Activated T-helper 2 cell treated with anti-CD3 and anti-CD28 coated beads, Interferon-gamma antibody, Interleukin-2, Interleukin-4, amounts not matched to agents 10 μg/mL and 5 μg/mL and 100 μg/mL, durations not matched to agents 14 hours and 24 hours and 36 hours (primary cell): ENCODE results near the gene SLC48A1. TPM values are rescaled to one million over a fixed set of nuclear protein-coding genes. Genes with fewer than 3 reads are reported as not detected.
A peak's percentile ranks its signal among the peaks of the same experiment; 100 is the strongest.

Experiments used
- DNase-seq: peaks from one replicate; pipeline ENCODE4 v3.0.0; 2021; ENCODE audit warnings: low spot score
- H3K27ac Mint-ChIP-seq: one replicate; pipeline ENCODE4 v1.8.0; 2021; ENCODE audit warnings: mixed read lengths
- H3K27me3 Mint-ChIP-seq: one replicate; pipeline ENCODE4 v1.8.0; 2021; ENCODE audit warnings: low read depth, mixed read lengths
- H3K36me3 Mint-ChIP-seq: one replicate; pipeline ENCODE4 v1.8.0; 2021; ENCODE audit warnings: low read depth, mixed read lengths
- H3K4me1 Mint-ChIP-seq: one replicate; pipeline ENCODE4 v1.8.0; 2021; ENCODE audit warnings: low read depth, mixed read lengths
- H3K4me3 Mint-ChIP-seq: one replicate; pipeline ENCODE4 v1.8.0; 2021; ENCODE audit warnings: low read depth, mild to moderate bottlenecking, moderate library complexity, mixed read lengths
- H3K9me3 Mint-ChIP-seq: one replicate; pipeline ENCODE4 v1.8.0; 2021; ENCODE audit warnings: mixed read lengths
- intact Hi-C: fragments of 100-400 bp; cut with micrococcal nuclease; formaldehyde crosslinking; loops from one replicate; pipeline ENCODE4 v1.15.1; 2023
- total RNA-seq: library from RNA; stranded (reverse); gene quantifications from 2 replicates; pipeline ENCODE4 v1.2.3, GENCODE V29; 2022

SLC48A1 gene
- total RNA-seq, 1 donor from 2014 or later, result 7.4 TPM

DNA sequence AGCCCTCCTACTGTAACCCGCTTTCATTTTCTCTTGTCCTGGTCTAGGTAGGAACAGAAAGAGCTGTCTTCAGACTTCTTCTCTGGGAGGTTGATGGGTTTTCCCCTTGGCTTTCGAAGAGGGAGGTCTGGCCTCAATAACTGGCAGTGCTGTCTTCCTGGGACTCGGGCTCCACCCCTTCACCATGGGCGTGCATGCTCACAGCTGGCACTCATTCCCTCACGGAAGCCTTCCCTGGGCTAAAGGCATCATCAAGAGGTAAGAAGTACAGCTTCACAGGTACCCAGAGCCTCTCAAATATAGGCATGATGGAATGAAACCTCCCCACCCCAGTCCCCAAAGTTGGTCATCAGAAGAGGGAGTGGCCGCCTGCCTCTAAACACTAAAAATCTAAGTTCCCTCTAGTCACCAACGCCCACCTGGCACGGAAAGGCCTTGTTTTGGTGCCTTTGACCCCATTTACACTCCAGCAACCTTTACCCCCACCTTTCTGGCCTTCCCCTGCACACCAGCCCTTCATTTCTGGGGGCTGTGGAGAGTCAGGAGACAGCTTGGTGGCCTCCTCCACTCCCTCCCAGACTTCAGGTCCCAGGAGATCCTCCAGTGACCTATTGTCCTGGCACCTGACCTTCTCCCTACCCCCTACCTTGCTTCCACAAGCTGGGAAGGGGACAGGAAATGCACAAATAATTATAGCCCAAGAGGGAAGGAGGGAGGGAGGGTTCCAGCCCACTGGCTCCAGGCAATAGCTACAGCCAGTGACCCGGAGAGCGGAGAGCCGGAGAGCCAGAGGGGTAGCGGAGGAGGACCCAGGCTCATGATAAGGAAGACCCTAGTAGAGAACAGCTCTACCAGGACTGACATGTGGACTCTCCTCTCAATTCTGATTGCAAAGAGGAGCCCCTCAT, 17.1 kb upstream of the SLC48A1 start:
- no peak for DNase-seq
- Mint-ChIP-seq H3K36me3 (no peaks in the 10 kb centered on the region), H3K9me3 (no peaks in the 10 kb centered on the region), H3K4me3 (peak overlapping the region; percentile 2), H3K27ac (peak overlapping the region; percentile 63), H3K27me3 (peaks cover 4% of the 10 kb centered on the region), H3K4me1 (peaks cover 37% of the 10 kb centered on the region)
- intact Hi-C loops, result loop anchor here (5.0 kb wide), 1 partner anchor 1539 kb away; no protein-coding TSS in a partner anchor

DNA sequence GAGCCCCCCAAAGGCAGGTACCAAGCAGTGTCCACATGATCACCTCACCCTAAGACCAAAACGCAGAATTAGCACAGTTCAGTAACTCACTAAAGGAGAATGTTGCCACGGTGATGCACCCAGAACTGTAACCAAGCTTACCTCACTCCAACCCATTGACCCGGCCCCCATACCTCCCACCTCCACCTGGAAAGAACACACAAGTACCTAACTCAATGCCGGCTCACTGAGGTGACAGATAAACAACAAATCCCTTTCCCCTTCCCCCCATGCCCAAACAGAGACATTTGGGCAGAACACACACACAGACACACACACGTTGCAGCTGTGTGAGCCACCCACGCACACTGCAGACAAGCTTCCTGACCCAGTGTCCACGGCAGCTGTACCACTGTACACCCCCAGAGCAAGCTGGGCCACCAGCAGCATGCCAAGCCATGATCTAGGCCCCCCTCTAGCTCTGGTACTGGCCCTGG, 15.6 kb upstream of the SLC48A1 start:
- intact Hi-C loops, result loop anchor here (5.0 kb wide), 1 partner anchor 1540 kb away; no protein-coding TSS in a partner anchor
- Mint-ChIP-seq H3K9me3 (no peaks in the 10 kb centered on the region), H3K4me3 (peak overlapping the region; percentile 23), H3K4me1 (peaks cover 37% of the 10 kb centered on the region), H3K27me3 (peaks cover 7% of the 10 kb centered on the region), H3K36me3 (no peaks in the 10 kb centered on the region), H3K27ac (no peak overlapping the region)
- no peak for DNase-seq

DNA sequence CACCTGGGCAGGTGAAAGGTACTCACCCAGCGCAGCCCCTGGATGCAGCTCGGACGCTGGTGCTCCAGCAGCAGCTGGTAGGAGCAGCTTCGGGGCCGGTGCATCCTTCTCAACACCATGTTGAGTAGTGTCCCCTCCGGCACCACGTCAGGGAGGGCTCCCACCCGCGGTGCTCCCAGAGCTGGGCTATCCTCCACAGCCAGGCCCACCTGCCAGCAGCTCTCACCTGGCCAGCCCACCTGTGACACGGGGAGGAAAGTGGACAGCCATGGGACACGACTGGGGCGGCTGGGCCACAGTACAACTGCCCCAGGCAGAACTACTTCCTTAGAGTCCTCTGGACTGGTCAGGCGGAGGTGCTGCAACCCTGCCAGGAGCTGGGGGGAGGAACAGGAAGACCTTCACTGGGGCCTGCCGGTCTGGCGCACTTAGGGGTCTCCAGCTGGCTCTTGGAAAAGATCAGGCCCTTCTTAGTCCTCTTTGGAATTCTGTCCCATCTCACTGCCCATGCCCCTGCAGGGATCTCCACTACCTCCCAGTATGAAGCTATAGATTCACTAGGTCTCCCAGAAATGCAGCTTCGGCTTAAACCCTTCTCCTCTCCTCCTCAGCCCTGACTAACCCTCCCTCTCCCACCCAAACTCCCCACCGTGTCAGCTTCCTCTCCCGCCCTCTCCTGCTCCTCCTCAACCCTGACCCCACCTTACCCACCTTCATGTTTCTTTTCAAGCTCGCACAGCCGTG, 15.0 kb upstream of the SLC48A1 start:
- peak overlapping the region; percentile 43 for H3K4me3 Mint-ChIP-seq
- intact Hi-C loops, result loop anchor here (2.0 to 5.0 kb wide), 3 partner anchors 43 to 1541 kb away; no protein-coding TSS in a partner anchor
- peaks cover 37% of the 10 kb centered on the region for H3K4me1 Mint-ChIP-seq
- no peaks in the 10 kb centered on the region for H3K9me3 Mint-ChIP-seq
- no peak overlapping the region for H3K27ac Mint-ChIP-seq
- H3K36me3 Mint-ChIP-seq, result no peaks in the 10 kb centered on the region
- peaks cover 7% of the 10 kb centered on the region for H3K27me3 Mint-ChIP-seq
- DNase-seq, result no peak

DNA sequence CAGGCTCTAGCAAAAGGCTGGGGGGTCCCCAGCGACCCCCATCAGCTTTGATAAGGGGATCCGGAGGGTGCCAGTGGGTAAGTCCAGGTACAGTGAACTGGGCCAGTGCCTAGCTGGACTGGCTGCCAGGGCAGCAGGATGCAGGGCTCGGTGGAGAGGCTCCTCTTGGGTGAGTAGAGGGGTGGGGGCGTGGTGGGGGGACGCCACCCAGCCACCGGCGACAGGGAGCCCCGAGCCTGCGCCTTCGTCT, 14.5 kb upstream of the SLC48A1 start:
- H3K27me3 Mint-ChIP-seq, result peaks cover 7% of the 10 kb centered on the region
- H3K9me3 Mint-ChIP-seq, result no peaks in the 10 kb centered on the region
- no peak overlapping the region for H3K27ac Mint-ChIP-seq
- DNase-seq, result no peak
- H3K4me1 Mint-ChIP-seq, result peaks cover 37% of the 10 kb centered on the region
- no peaks in the 10 kb centered on the region for H3K36me3 Mint-ChIP-seq
- intact Hi-C loops, result loop anchor here (2.0 to 5.0 kb wide), 3 partner anchors 44 to 1541 kb away; no protein-coding TSS in a partner anchor
- H3K4me3 Mint-ChIP-seq, result peak overlapping the region; percentile 43

DNA sequence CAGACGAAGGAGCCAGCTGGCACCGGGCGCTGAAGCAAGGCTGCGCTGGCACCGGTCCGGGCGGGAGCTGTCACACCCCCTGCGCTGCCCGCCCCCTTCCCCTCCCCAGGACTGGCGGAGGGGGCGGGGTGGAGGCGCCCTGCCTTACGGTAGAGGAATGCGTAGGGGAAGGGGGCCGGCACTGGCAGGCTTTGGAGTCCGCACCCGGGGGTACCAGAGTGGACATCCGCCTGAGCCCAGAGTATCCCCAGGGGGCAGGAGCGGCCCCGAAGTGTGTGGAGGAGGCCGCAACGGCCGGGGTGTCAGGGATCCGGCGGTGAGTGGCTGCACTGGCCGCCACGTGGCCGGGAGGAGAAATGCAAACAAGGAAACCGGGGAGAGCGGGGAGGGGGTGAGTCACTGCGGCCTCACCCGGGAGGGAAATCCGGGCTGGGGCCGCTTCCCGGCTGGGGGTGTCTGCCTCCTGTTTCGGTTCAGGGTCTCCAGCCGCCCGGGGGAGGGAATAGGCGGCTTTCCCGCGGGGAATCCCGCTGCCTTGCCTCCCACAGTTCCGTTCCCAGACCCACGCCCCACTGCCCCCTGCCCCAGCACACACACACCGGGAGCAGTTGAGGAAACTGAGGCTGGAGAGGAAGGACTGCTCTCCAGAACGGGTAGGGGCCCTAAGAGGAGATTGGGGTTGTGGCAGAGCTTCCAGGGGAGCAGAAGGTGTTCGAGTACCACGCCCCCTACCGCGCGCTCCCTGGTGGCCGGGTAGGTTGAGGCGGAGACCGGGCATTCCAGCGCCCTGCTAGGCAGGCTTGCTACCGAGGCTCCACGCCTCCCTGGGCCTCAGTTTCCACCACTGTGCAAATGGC, 14.0 kb upstream of the SLC48A1 start, which contains the start of gene RAPGEF3:
Gene RAPGEF3, minus strand, starts transcription at position 47 of the 857 bp plus-strand sequence. CDS start 324 bp downstream, outside the sequence.
- intact Hi-C loops, result loop anchor here (2.0 to 5.0 kb wide), 3 partner anchors 44 to 1542 kb away; no protein-coding TSS in a partner anchor
- Mint-ChIP-seq H3K27ac (no peak within 1 kb of the TSS), H3K36me3 (no peaks in the 10 kb centered on the region), H3K4me1 (peaks cover 34% of the 10 kb centered on the region), H3K9me3 (no peaks in the 10 kb centered on the region), H3K27me3 (peaks cover 7% of the 10 kb centered on the region), H3K4me3 (peak within 1 kb of the TSS; percentile 75)
- DNase-seq, result peak; percentile 62

DNA sequence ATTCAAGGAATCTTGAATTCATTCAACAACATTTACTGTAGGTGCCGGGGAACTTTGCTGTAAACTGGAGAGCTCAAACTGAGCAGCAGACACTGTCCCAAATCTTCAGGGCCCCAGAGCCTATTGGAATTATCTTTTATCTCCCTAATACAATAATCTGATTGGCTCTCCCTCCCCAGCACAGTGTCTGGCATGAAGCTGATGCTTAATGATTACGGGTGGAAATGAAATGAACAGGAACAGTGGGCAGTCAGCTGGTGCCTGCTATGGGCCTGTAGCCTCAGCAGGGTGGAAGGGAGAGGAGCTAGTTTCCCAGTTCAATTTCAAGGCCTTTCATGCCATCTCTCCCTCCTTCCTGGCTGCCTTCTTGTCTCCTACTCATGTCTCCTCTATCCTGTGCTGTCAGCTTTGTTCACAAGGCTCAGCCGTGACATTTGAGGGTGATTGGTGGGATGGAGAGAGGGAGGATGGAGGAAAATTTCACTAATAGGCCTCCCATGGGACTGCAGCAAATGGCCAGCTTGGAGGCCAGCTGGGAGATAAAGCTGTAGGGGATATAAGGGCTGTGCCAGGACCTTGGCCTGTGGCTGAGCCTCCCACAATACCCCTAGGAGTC, 10.1 kb upstream of the SLC48A1 start:
- Mint-ChIP-seq H3K4me3 (no peak overlapping the region), H3K36me3 (no peaks in the 10 kb centered on the region), H3K9me3 (no peaks in the 10 kb centered on the region), H3K4me1 (peaks cover 11% of the 10 kb centered on the region), H3K27ac (no peak overlapping the region), H3K27me3 (peaks cover 18% of the 10 kb centered on the region)
- no peak for DNase-seq
- intact Hi-C loops, result no loop called here

DNA sequence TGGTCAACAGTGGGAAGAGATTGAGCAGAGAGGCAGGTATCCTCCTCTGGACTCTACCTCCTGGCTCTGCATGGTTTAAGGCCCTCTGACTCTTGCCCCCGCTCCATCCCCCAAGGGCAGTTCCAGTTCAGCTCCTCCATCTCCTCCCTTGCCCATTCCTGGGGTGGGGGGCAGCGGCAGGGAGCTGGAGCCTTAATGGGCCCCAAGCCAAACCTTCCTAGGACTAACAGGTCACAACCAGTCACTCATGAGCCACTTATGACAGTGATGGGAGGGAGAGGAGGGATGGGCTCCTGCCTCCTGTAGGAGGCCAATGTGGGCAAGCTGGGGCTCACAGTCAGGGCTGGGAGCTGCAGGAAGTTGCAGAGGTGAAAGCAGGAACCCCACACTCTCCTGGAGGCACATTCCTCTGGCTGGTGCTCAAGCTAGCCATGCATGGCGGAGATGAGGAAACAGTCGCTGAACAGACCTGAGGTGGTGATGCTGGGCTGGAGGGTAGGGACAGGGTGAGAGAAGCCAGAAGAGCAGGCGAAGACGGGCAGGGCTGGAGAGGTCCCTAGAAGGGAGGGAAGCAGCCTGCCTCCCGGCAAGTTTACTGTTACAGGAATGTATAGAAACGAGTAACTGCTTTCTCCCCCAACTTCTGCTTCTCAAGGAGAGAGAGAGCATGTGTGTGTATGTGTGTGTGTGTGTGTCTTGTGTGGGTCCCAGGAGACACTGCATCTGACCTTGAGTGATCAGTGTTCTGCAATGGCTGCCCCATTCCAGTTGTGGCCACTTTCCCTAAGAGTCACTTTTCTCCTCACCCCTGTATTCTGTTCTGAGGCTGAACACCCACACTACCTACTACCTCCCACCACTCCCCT, 9.3 kb upstream of the SLC48A1 start:
- Mint-ChIP-seq H3K4me3 (no peak overlapping the region), H3K36me3 (no peaks in the 10 kb centered on the region), H3K27ac (no peak overlapping the region), H3K4me1 (peaks cover 11% of the 10 kb centered on the region), H3K9me3 (no peaks in the 10 kb centered on the region), H3K27me3 (peaks cover 18% of the 10 kb centered on the region)
- no peak for DNase-seq
- intact Hi-C loops, result no loop called here

DNA sequence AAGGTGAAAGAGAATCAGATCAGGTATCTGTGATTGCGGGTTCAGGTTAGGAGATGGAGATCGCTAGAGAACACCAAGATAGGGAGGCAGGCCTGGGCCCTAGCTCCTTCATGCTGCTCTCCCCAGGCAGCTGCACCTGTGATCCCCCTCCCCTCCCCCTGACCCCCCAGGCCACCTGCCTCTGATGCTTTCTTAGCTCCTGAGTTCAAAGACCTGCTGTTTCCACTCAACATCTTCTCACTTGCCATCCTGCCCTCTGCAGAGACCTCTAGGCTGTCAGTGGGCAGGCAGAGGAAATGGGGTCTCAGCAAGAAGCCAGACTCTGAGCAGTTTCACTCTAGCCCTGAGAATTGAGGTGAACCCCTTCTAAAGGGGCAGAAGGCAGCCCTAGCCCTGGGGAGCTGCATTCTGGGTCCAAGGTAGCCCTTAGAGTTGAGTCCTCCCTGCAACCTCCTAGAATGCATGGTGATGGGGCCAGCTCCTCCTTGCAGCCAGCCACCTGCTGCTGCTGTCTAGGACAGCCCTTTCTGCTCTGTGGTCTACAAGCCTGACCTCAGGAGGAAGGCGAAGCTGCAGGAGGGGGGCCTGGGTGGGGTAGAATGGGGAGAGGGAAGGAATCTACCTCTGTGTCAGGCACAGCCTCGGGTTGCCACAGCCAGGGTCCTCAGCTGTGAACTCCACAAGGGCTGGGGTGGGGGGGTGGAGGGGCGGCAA, 6.4 kb upstream of the SLC48A1 start:
- Mint-ChIP-seq H3K9me3 (no peaks in the 10 kb centered on the region), H3K27me3 (peaks cover 17% of the 10 kb centered on the region), H3K27ac (no peak overlapping the region), H3K36me3 (no peaks in the 10 kb centered on the region), H3K4me1 (peaks cover 5% of the 10 kb centered on the region), H3K4me3 (no peak overlapping the region)
- DNase-seq, result no peak
- intact Hi-C loops, result loop anchor here (1.0 kb wide), 2 partner anchors 24 to 51 kb away; no protein-coding TSS in a partner anchor

DNA sequence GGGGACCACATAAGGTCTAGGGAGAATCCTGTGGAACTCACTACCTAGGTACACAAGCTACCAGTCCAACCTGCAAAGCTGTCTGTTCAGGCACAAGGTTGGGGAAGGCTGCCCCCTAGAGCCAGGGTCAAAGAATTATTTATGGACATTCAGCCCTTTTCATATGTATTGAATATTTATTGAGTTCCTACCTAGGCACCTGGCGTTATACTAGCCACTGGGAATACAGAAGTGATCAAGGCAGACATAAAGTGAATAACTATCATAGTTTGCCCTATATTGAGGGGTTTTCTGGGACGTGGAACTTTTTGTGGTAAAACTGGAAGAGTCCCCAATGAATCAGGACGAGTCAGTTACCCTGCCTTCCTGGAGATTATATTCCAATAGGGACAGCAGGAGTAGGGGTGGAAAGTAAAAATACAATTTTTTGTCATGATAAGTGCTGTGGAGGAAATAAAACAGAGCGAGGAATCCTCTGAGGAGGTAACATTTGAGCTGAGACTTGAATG, 5.8 kb upstream of the SLC48A1 start:
- Mint-ChIP-seq H3K27ac (no peak overlapping the region), H3K36me3 (no peaks in the 10 kb centered on the region), H3K4me3 (no peak overlapping the region), H3K27me3 (peaks cover 19% of the 10 kb centered on the region), H3K9me3 (no peaks in the 10 kb centered on the region), H3K4me1 (peaks cover 5% of the 10 kb centered on the region)
- DNase-seq, result peak; percentile 53
- intact Hi-C loops, result loop anchor here (1.0 kb wide), 2 partner anchors 25 to 52 kb away; no protein-coding TSS in a partner anchor

DNA sequence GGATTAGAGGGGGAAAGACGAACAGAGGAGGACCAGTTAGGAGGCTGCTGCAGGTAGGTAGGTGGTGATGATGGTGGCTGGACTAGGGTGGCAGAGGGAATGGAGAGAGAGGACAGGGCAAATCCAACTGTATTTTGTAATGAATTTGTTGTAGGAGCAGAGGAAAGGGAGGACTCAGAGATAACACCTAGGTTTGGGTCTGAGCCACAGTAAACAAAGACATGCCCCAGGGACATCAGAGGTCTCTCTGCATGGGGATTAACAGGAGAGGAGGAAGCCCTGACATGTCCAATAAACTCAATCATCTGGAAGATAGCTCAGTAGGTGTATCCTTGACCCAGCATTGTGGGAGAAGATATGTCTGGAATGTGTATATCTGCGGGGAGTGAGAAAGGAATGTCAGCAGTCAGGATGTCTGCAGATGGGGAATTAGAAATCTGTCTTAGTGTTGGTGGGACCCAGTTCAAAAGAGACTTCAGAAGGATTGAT, 4.7 kb upstream of the SLC48A1 start:
- Mint-ChIP-seq H3K36me3 (no peaks in the 10 kb centered on the region), H3K27me3 (peaks cover 21% of the 10 kb centered on the region), H3K4me1 (peaks cover 8% of the 10 kb centered on the region), H3K9me3 (no peaks in the 10 kb centered on the region), H3K27ac (no peak overlapping the region), H3K4me3 (no peak overlapping the region)
- no peak for DNase-seq
- intact Hi-C loops, result no loop called here
